Stimulated activated CD4-positive, alpha-beta T cell treated with anti-CD3 and anti-CD28 coated beads, TNF-alpha, amount 100 ng/mL, for 4 hours (primary cell): Measurements from ENCODE around the gene PCID2.
"Not testable (repeated sequence)": the region's sequence is repeated elsewhere in the genome, so short reads cannot be mapped to it uniquely, and the experiment has no call there.

Experiments used
- DNase-seq, 3 experiments: peaks; one replicate each; pipeline ENCODE4 v3.0.0-alpha.2; 2020; ENCODE audit warnings: low read depth in 3 of 3

PCID2 gene

DNA sequence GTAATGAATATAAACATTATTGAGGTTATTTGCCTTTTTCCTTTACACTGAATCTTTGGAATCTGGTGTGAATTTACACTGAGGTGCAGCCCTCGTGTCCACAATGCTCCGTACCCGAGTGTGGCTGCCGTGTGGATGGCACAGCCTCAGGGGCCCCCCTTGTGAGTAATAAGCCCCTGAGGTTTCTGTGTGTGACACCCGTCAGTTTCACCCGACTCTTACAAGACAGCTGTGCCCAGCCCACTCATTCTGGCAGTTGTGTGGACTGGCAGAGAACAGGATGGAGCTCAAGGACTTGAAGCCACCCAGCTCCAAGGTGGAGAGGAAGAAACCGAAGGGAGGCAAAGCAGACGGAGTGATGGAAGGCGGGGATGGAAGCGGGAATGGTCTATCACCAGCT, 42.2 kb downstream of the PCID2 start:
- no peak for DNase-seq

DNA sequence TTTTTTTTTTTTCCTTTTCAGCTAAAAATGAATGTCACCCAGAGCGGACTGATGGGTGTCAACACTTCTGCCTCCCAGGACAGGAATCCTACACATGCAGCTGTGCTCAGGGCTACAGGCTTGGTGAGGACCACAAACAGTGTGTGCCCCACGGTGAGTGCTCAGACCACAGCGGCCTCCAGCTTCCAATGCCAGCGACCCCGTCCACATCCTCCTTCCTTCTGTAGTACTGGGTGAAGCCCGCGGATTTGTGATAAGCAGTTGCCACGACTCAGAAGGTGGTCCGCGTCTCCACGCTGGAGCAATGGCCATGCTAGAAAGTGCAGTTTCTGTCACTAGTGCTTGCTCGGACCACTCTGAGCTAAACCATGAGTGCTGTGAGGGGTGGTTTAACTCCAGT, 44.0 kb downstream of the PCID2 start:
- DNase-seq = no peak

DNA sequence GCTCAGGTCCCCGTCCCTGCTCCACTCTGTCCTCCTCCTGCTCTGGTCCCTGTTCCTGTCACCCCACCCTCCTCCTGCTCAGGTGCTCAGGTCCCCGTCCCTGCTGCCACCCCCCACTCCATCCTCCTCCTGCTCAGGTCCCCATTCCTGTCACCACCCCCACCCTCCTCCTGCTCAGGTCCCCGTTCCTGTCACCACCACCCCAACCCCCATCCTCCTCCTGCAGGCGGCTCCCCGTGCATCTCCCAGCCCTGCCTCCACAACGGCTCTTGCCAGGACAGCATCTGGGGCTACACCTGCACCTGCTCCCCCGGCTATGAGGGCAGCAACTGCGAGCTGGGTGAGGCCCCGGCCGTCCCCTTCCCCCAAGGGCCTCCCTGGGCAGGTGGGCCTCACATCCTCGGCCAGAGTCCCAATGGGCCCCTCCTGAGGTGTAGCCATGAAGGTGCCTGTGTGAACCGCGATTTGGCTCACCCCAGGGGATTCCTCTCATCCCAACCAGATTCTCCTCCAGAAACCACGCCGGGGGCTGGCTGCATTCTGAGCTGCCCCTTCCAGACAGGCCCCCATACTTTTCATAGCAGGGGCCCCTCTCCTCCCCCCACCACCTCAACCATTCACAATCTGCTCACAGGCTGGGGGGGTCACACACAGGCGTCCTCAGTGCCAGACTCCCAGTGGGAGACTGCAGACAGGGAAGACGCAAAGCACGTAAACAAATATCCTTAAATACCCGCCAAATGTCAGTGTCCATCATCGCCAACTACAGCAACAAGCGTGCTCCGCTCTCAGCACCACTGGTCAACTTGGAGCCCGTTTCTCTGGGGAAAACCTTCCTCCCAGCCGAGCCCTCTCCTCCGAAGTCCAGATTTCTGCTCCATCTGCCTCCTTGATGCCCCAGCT, 45.4 kb downstream of the PCID2 start:
- DNase-seq = no peak

DNA sequence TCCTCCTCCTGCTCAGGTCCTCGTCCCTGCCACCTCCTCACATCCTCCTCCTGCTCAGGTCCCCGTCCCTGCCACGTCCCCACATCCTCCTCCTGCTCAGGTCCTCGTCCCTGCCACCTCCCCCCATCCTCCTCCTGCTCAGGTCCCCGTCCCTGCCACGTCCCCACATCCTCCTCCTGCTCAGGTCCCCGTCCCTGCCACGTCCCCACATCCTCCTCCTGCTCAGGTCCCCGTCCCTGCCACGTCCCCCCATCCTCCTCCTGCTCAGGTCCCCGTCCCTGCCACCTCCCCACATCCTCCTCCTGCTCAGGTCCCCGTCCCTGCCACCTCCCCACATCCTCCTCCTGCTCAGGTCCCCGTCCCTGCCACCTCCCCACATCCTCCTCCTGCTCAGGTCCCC, 46.5 kb downstream of the PCID2 start:
- DNase-seq = not testable (repeated sequence)

DNA sequence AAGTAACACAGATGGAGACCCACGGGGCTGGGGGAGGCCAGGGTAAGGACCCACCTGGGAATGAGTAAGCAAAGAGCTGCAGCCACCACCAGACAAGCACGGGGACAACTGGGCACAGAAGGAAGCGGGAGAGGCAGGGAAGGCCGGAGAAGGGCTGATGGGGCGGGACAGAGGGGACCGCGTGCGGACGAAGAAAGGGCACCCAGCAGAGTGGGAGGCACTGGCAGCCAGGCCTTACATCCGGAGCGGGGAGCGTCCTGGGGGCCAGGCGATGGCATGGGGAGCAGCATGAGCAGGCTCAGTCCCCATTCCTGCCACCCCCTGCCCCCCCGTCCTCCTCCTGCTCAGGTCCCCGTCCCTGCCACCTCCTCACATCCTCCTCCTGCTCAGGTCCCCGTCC, 47.0 kb downstream of the PCID2 start:
- DNase-seq = no peak

DNA sequence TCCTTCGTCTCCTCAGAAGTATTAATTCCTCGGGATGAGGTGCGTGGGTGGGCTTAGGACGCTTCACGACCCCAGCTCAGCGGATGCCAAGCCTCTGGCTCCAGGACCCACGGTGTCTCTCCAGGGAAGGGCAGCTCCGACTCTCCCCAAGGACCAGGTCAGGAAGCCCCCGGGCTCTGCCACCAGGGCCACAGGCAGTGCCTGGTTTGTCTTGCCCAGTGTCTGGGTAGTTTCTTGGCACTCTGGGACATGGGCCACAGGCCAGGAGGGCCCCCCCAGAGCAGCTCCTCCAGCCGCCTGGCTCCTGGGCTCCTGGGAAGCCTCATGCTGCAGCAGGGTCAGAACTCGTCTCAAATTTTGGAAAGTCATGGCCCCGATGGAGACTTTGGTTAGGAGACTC, 47.5 kb downstream of the PCID2 start:
- no peak for DNase-seq

DNA sequence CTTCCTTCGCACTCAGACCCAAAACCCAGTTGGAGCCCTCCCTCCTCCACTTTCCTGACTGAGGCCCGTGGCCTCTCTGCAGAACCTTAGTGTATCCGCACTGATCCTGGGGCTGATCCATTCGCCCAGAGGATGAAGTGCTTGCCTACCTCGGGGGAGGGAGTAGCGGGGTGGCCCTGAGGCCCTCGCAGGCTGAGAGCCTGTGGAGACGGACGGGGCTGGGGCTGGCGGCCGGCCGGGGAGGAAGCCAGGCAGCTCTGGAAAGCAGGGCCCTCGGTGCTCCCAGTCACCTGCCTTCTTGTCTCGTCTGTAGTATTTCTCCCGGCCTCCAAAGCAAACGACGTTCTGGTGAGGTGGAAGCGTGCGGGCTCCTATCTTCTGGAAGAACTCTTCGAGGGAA, 48.8 kb downstream of the PCID2 start:
- no peak for DNase-seq

DNA sequence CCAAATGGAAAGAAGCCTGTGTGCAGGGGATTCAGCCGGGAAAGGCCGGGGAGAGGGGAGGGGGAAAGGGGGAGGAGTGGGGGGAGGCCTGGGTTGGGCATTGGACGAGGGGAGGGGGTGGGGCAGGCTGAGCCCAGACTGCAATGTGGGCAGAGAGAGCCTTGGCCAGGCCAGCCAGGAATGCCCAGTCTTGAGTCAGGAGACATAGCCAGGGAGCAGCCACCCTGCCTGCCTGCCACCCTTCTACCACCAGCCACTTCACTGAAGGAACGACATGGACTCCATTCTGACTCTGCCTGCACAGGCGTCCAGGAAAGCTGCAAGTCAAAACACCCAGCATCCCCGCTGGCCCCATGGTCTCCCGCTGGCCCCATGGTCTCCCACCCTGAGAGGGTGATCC, 49.5 kb downstream of the PCID2 start:
- DNase-seq = no peak

DNA sequence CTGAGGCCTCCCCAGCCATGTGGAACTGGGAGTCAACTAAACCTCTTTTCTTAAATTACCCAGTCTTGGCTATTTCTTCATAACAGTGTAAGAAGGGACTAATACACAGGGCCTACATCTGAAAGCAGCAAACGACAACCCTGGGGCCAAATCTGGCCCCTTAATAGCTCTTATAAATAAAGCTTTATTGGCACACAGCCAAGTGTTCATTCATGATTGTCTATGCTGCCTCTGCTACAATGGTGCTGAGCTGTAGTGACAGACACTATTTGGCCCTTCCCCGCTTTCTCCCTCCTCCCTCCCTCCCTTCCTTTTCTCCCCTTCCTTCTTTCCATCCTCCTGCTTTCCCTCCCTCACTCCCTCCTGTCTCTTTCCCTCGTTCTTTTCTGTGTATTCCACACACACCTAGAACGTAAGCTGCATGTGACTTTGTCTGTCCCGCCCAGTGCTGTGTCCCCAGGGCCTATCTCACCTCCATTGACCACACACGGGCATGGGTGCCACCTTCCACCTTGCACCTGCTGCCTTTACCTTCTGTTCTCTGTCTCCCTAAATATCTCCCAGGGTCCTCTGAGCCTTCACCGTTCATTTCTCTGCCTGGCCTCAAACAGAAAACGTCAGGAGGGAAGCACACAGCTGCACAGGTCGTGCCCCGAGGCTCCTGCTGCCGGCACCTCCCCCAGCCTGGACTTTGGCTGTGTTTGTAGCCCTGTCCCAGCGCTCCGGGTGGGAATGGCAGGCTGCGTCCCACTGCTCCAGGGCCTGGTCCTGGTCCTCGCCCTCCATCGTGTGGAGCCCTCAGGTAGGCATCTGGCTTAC, 50.3 kb downstream of the PCID2 start, which contains the start of gene PROZ:
PROZ (plus strand) TSS at position 720 of the 819 bp plus-strand sequence; CDS start at position 733, 13 bp downstream.
- no peak for DNase-seq

DNA sequence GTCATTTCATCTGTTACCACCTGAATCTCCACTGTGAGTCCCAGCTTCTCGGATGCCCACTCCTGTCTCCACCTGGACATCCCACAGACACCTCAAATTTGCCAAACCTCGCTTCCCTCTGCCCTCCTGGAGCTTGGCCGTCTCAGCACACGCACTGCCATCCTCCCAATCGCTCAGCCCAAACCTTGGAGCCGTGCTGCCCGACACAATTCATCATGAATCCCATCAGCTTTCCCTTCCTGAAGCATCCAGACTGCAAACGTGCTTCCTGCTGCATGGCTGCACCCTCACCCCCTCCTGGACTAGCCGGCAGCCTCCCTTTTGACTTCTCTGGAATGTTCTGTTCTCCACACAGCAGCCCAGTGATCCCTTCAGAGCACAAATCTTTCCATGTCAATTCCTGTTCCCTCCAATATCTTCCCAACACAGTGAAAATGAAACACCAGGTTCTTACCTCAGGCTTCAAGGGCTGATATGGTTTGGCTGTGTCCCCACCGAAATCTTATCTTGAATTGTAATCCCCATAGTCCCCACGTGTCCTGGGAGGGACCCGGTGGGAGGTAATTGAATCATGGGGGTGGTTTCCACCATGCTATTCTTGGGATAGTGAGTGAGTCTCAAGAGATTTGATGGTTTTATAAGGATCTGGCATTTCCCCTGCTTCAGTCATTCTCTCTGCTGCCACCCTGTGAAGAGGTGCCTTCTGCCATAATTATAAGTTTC, 51.1 kb downstream of the PCID2 start:
- no peak for DNase-seq

DNA sequence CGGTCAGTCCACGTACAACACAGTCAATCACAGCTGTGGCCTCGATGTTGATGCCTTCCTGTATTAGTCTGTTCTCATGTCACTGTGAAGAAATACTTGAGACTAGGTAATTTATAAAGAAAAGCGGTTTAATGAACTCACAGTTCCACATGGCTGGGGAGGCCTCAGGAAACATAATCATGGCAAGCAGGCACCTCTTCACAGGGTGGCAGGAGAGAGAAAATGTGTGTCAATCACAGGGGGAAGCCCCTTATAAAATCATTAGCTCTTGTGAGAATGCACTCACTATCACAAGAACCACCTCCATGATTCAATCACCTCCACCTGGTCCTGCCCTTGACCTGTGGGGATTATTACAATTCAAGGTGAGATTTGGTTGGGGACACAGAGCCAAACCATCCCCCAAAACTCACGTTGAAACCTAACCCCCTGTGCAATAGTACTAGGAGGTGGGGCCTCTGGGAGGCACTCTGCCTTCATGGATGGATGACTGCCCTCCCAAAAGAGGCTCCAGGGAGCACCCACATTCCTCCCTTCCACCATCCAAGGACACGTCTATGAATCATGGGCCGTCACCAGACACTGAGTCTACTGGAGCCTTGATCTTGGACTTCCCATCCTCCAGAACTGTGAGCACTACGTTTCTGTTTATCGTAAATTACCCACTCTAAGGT, 52.4 kb downstream of the PCID2 start:
- no peak for DNase-seq

DNA sequence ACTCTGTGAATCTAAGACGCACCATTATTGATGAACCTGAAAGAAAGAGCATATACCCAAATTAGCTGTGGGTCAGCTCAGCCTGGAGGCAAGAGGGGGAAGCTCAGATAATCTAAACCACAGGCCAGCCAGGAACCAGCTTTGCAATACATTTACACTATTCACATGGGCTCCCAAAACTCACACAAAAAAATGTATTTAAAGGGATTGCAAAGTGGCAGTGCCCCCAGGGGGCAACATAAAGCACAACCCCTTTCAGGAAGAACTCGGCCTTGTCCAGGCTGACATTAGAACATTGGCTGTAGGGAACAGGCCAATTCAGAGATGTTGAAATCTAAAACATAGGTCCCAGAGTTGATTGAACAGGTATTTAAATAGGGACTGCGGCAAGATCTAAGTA, 53.3 kb downstream of the PCID2 start:
- no peak for DNase-seq

DNA sequence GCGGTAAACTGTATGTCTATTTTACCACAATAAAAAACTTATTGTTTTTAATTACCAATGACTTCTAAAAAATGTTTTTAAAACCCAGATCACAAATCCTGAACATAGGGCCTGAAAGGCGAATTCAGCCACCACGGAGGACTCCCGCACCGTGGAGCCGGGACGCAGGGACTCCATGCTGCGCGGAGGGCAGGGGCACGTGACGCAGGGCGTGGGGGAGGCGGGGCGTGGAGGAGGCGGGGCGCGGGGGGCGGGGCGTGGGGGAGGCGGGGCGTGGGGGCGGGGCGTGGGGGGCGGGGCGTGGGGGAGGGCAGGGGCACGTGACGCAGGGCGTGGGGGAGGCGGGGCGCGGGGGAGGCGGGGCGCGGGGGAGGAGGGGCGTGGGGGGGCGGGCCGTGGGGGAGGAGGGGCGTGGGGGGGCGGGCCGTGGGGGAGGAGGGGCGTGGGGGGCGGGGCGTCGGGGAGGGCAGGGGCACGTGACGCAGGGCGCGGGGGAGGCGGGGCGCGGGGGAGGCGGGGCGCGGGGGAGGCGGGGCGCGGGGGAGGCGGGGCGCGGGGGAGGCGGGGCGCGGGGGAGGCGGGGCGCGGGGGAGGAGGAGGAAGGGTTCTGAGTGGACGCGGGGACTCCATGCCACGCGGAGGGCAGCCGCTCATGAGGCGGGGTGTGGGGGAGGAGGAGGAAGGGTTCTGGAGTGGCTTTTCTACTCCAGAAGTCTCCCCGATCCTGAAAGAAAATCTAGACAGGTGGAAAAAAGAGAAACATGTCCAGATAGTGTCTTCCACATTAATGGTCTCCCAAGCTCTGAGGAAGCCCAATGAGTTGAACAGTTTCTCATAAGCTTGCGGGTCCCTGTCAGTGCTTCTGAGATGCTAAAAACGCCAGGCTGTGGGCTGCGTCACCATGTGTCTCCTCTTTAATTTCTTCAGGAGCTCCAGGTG, 54.4 kb downstream of the PCID2 start:
- DNase-seq = peak; percentile 48 to 69 (median 51)

DNA sequence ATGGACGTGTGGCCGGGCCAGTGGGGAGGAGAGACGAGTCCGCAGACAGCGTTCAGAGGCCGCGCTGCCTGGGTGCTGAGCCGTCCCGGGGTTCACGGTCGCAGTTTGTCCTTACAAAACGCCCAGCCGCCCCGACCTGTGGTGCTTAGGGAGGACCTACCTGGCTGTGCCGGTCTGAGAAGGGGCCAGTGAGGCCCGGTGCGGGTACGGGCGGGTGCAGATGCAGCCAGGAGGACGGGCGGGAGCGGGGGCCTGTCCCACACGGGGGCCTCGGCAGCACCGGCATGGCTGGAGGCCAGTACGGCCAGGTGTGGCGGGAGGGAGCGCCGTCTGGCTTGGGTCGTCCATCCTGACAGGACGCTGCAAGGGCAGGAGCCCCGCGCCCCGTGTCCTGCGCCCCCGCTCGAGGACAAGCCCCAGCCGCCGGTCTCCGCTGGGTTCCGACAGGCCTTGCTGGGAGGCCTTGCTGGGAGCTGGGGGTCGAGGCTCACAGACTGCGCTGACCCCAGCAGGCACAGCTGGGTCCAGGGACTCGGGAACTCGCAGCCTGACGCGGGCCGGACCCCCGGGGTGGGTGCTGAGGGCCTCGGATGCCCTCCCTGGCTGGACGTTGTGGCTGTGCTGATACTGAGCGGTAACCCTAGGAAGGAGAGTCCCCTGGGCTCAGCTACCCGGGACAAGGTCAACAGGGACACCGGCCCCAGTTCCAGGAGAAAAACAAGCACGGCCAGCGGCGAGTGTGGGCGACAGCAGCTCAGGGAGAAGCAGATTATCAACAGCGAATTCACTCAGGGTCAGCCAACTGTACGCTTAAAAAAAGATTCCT, 55.3 kb downstream of the PCID2 start:
- DNase-seq = peak in 1 of 3 experiments; percentile 23

DNA sequence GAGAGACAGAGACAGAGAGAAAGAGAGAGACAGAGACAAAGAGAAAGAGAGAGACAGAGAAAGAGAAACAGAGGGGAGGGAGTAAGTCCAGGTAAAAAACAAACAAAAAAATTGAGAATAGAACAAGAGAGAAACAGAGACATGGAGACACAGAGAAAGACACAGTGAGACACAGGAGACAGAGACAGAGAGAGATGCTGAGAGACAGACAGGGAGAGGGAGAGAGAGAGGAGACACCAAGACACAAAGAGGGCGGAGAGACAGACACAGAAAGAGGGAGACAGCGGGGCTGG, 55.8 kb downstream of the PCID2 start:
- no peak for DNase-seq

DNA sequence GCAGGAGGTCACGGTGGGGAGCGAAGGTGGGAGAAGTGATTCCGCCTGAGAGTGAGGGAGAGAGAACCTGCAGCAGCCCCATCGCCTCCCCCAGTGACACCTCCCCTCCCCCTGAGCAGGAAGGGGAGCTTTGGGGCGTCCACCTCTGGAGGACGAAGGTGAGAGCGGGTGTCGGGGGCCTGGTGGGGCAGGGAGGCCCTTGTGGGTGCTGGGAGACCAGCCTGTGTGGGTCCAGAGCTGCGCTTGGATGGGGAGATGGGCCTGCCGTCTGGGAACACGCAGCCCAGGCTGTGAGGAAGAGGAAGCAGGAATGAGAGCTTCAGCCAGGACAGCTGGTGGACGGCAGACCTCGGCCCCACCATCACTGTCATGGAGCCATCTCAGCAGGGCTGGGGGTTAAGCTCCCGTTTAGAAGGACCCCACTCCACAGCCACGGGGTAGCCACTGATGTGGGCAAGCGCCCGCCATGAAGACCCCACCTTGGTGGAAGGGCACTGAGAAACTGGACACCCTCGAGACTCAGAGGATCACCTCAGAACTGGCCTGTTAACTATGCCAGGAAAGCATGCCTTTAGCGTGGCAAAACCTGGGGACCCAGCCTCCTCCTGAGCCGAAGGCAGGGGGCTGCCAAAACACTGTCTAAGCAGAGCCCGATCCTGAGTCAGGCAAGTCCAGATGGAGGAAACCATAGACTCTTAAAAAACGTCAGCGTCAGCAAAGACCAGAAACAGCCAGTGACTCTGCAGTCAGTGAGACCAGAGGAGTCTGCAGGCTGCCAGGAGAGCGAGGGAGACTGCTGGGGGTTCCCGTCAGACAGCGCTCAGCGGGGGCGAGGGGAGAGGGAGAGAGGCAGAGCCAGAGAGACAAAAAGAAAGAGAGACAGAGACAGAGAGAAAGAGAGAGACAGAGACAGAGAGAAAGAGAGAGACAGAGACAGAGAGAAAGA, 56.5 kb downstream of the PCID2 start:
- DNase-seq = no peak

DNA sequence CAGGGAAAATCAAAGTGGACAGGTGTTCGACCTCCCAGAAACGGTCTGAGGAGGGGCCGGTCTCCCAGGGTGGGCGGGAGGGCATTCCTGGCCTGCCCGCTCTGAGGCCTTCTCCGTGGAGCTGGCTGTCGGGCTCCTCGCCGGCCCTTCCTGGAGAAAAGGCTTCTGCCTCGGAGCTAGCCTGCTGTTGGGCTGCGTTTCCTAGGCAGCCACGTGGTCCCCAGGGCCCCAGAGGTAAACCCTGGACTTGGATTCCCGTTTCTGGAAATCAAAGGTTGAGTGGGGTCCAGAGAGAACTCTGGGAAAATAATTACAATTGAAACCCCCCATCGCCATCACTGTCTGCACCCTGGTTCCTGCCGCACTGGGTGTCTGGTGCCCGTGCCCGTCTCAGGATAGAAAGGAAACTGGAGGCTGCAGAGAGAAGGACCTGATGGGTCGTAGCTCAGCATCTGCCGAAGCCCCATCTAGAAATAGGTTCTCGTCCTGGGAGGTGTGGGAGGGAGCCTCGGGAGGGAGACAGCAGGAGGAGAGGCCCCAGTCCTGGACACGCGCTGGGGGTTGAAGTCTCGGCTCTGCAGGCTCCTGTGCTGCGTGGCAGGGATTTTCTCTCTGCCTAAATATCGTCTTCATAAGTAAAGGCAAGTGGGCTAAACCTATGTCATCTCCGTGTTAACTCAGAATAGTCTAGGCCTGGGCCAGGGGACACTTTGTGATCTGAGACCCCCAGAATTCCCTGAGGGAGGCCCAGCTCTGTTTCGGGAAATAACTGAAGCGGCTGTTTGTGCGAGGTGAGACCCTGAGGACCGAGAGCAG, 57.7 kb downstream of the PCID2 start:
- no peak for DNase-seq
